Calu3 (cell line): ENCODE measurements around the gene PSAPL1. TPM values are rescaled to one million over a fixed set of nuclear protein-coding genes. Genes with fewer than 3 reads are reported as not detected.

ENCODE experiments used
- BruUV-seq: library from RNA; stranded (reverse); fragments of 400-500 nt; replicated peaks from 2 replicates; lab custom pipeline; 2021; lab: Mats Ljungman, UMichigan
- CTCF ChIA-PET: fragments of 300-600 bp; sonication (Branson Sonifier 250); formaldehyde crosslinking; loops from one replicate; lab custom pipeline; 2022; ENCODE audit warnings: antibody characterized with exemption; lab: Charles Lee
- DNase-seq: peaks from one replicate; pipeline ENCODE4 v3.0.0; 2022
- H3K27ac Mint-ChIP-seq: one replicate; pipeline ENCODE4 v1.8.0; 2022; ENCODE audit warnings: mixed read lengths; ENCODE audit not compliant: unreplicated experiment
- H3K27me3 Mint-ChIP-seq: one replicate; pipeline ENCODE4 v1.8.0; 2022; ENCODE audit warnings: mixed read lengths; ENCODE audit not compliant: unreplicated experiment
- H3K36me3 Mint-ChIP-seq: one replicate; pipeline ENCODE4 v1.8.0; 2022; ENCODE audit warnings: mild to moderate bottlenecking, moderate library complexity, mixed read lengths; ENCODE audit not compliant: insufficient read depth, unreplicated experiment
- H3K4me1 Mint-ChIP-seq: one replicate; pipeline ENCODE4 v1.8.0; 2022; ENCODE audit warnings: mild to moderate bottlenecking, low read depth, mixed read lengths; ENCODE audit not compliant: unreplicated experiment
- H3K4me3 Mint-ChIP-seq: one replicate; pipeline ENCODE4 v1.8.0; 2022; ENCODE audit warnings: mild to moderate bottlenecking, low read depth, moderate library complexity, mixed read lengths; ENCODE audit not compliant: unreplicated experiment
- H3K9me3 Mint-ChIP-seq: one replicate; pipeline ENCODE4 v1.8.0; 2022; ENCODE audit warnings: low read depth, mixed read lengths; ENCODE audit not compliant: unreplicated experiment
- intact Hi-C: fragments of 100-400 bp; cut with micrococcal nuclease; formaldehyde crosslinking; loops from one replicate; pipeline ENCODE4 v1.10.0; 2022; ENCODE audit not compliant: unreplicated experiment
- total RNA-seq: library from RNA; stranded (reverse); gene quantifications from 2 replicates; pipeline ENCODE4 v1.2.3, GENCODE V29; 2022
- TF ChIP-seq, protein P1 (sequence below): fragments of 200-600 bp; IDR thresholded peaks from one replicate; pipeline ENCODE4 v1.8.0; 2022; ENCODE audit warnings: antibody characterized with exemption; ENCODE audit not compliant: unreplicated experiment

The PSAPL1 gene
- total RNA-seq, 1 experiment from 2014 or later, result not detected

DNA sequence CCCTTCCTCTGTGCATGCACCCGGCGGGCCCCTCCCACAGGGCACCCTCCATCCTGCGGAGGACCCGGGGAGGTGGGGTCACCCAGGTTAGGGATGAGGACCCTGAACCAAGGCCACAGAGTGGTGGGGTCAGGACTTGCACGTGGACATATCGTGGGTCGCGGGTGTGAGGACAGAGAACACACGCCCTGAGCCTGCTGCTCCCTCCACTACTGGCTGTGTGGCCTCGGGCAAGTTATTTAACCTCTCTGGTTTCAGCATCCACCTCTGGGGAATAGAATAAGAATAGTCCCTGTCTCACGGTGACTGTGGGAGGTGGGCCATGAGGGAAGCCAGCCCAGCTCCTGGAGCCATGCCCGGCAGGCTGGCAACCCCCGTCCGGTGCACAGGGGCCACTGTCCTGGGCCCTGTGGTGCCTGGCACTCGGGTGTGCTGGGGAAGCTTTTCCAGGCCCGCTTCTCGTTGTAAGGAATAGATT is 5.1 kb downstream of the PSAPL1 start:
- Mint-ChIP-seq H3K27me3 (peaks cover 12% of the 10 kb centered on the region), H3K9me3 (no peaks in the 10 kb centered on the region), H3K4me1 (peaks cover 15% of the 10 kb centered on the region), H3K27ac (no peak overlapping the region), H3K36me3 (no peaks in the 10 kb centered on the region), H3K4me3 (no peak overlapping the region)
- TF ChIP-seq, protein P1, sequence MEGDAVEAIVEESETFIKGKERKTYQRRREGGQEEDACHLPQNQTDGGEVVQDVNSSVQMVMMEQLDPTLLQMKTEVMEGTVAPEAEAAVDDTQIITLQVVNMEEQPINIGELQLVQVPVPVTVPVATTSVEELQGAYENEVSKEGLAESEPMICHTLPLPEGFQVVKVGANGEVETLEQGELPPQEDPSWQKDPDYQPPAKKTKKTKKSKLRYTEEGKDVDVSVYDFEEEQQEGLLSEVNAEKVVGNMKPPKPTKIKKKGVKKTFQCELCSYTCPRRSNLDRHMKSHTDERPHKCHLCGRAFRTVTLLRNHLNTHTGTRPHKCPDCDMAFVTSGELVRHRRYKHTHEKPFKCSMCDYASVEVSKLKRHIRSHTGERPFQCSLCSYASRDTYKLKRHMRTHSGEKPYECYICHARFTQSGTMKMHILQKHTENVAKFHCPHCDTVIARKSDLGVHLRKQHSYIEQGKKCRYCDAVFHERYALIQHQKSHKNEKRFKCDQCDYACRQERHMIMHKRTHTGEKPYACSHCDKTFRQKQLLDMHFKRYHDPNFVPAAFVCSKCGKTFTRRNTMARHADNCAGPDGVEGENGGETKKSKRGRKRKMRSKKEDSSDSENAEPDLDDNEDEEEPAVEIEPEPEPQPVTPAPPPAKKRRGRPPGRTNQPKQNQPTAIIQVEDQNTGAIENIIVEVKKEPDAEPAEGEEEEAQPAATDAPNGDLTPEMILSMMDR, result no peak
- DNase-seq, result no peak
- BruUV-seq, result no TSS peak
- intact Hi-C loops, result no loop called here
- CTCF ChIA-PET, result no interaction called here

DNA sequence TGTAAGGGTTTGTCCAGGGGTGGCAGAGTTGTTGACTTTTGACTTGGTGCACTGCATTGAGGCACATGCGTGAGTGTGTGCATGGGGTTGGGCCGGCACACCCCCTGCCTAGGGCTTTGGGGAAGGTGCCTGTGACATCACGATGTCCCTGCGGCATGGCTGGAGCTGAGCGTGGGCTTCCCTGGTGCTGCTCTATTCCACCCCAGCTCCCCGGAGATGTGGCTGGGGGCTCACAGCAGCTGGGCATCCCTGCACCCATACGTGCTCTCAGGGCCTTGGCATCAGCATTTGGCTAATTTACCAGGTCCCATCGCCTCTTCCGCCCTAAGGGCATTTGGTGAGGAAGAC is 5.7 kb downstream of the PSAPL1 start:
- no peak for DNase-seq
- CTCF ChIA-PET, result no interaction called here
- TF ChIP-seq, protein P1, result no peak
- no peaks in the 10 kb centered on the region for H3K36me3 Mint-ChIP-seq
- intact Hi-C loops, result no loop called here
- peaks cover 12% of the 10 kb centered on the region for H3K27me3 Mint-ChIP-seq
- no peaks in the 10 kb centered on the region for H3K9me3 Mint-ChIP-seq
- H3K27ac Mint-ChIP-seq, result no peak overlapping the region
- BruUV-seq, result no TSS peak
- H3K4me1 Mint-ChIP-seq, result peaks cover 15% of the 10 kb centered on the region
- no peak overlapping the region for H3K4me3 Mint-ChIP-seq

DNA sequence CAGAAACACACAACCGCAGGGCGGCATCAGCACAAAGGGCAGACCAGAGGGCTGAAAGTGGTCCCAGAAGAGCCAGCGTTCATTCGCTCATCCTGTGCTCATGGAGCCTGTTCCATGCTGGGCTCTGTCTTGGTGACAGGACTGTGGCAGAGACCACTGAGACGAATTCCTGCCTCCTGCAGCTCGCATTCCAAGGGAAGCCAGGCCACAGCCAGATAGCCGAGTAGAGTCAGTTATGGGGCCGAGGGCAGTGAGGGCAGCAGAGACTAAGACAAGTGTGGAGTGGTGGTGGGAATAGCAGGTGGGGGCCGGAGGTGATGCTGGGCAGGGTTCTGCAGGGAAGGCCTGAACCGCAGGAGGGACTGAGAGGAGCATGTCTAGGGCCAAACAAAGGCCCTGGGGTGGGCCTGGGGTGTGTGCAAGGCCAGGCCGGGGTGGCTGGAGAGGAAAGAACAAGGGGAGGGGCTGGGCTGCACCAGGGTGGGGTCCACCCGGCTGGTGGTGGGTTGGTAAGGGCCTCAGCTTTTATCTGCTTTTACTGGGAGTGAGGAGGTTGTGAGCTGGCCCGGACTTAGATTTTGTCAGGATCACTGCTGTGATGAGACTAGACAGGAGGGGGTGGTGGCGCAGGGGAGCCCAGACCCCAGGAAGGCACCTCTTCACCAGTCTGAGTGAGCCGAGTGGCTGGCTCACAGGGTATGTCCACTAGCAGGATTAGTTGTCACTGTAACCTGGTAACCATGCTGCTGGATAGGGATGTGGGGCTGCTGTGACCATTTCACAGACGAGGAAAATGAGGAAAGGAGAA is 6.3 kb downstream of the PSAPL1 start:
- no peak overlapping the region for H3K27ac Mint-ChIP-seq
- H3K36me3 Mint-ChIP-seq, result no peaks in the 10 kb centered on the region
- H3K4me3 Mint-ChIP-seq, result no peak overlapping the region
- CTCF ChIA-PET, result no interaction called here
- TF ChIP-seq, protein P1, result no peak
- no TSS peak for BruUV-seq
- no peaks in the 10 kb centered on the region for H3K9me3 Mint-ChIP-seq
- DNase-seq, result no peak
- intact Hi-C loops, result no loop called here
- peaks cover 15% of the 10 kb centered on the region for H3K4me1 Mint-ChIP-seq
- H3K27me3 Mint-ChIP-seq, result peaks cover 13% of the 10 kb centered on the region

DNA sequence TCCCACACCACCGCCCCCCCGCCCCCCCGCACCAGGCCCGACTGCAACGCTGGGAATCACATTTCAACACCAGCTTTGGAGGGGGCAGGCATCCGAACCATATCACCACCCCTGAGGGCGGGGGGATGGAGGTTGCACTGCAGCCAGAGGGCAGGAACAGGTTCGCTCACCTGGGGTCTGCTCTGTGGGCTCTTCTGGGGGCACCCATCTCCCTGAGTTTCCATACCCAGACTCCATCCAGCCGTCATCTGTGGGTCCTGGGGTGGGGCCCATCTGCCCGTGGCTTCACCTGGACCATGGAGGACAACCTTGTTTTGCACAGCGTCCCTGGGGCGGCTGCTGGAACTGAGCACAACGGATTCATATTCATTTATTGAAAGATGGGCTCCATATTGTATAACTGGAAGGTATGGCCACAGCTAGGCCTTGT is 6.9 kb downstream of the PSAPL1 start:
- H3K27ac Mint-ChIP-seq, result no peak overlapping the region
- CTCF ChIA-PET, result no interaction called here
- peaks cover 15% of the 10 kb centered on the region for H3K4me1 Mint-ChIP-seq
- intact Hi-C loops, result no loop called here
- BruUV-seq, result no TSS peak
- no peaks in the 10 kb centered on the region for H3K9me3 Mint-ChIP-seq
- no peak overlapping the region for H3K4me3 Mint-ChIP-seq
- peaks cover 19% of the 10 kb centered on the region for H3K27me3 Mint-ChIP-seq
- no peaks in the 10 kb centered on the region for H3K36me3 Mint-ChIP-seq
- TF ChIP-seq, protein P1, result no peak
- DNase-seq, result no peak
